GM19043 (cell line): ENCODE results near the gene DLGAP4.

Experiments used
- ATAC-seq: cut with Tn5 transposase; IDR thresholded peaks from one replicate; pipeline ENCODE4 v1.9.1; 2021; ENCODE audit warnings: low read depth; ENCODE audit not compliant: unreplicated experiment

Gene DLGAP4

GRCh38 chr20:36439731-36440072 lies 133.6 kb downstream of the DLGAP4 start:
- no peak for ATAC-seq

- ATAC-seq: no peak
Measured at GRCh38 chr20:36440370-36441026, 134.4 kb downstream of the DLGAP4 start.

- ATAC-seq: no peak
Measured at GRCh38 chr20:36441027-36441414, 134.9 kb downstream of the DLGAP4 start.

GRCh38 chr20:36441416-36441815 lies 135.3 kb downstream of the DLGAP4 start:
- no peak for ATAC-seq

- ATAC-seq: no peak
Measured at GRCh38 chr20:36445847-36446246, 139.7 kb downstream of the DLGAP4 start.

GRCh38 chr20:36446557-36446956 lies 140.4 kb downstream of the DLGAP4 start:
- no peak for ATAC-seq

- ATAC-seq: no peak
Measured at GRCh38 chr20:36447101-36447500, 141.0 kb downstream of the DLGAP4 start.

- ATAC-seq: no peak
Measured at GRCh38 chr20:36449663-36450062, 143.5 kb downstream of the DLGAP4 start.

- no peak for ATAC-seq
Measured at GRCh38 chr20:36454332-36454697, 148.2 kb downstream of the DLGAP4 start.

GRCh38 chr20:36454698-36455427 lies 148.7 kb downstream of the DLGAP4 start:
- no peak for ATAC-seq

GRCh38 chr20:36455972-36456625 lies 150.0 kb downstream of the DLGAP4 start:
- no peak for ATAC-seq

- peak; percentile 54 for ATAC-seq
Measured at GRCh38 chr20:36460648-36461599, 154.8 kb downstream of the DLGAP4 start.

- peak; percentile 10 for ATAC-seq
Measured at GRCh38 chr20:36461600-36462439, 155.7 kb downstream of the DLGAP4 start.

- no peak for ATAC-seq
Measured at GRCh38 chr20:36462440-36463211, 156.5 kb downstream of the DLGAP4 start.

- no peak for ATAC-seq
Measured at GRCh38 chr20:36463212-36464061, 157.3 kb downstream of the DLGAP4 start.

GRCh38 chr20:36465109-36466080 lies 159.3 kb downstream of the DLGAP4 start:
- ATAC-seq: no peak

GRCh38 chr20:36466089-36466488 lies 159.9 kb downstream of the DLGAP4 start:
- ATAC-seq: no peak
